CD4-positive, CD25-positive, alpha-beta regulatory T cell (primary cell): ENCODE data around the gene RBM27. TPM values are rescaled to one million over a fixed set of nuclear protein-coding genes. Genes with fewer than 3 reads are reported as not detected.
"Not testable (repeated sequence)": the region's sequence is repeated elsewhere in the genome, so short reads cannot be mapped to it uniquely, and the experiment has no call there.

Experiments
- ATAC-seq, 2 donors: fragments of 150-1000 bp; cut with Tn5 transposase; one replicate each; pipeline ENCODE4 v1.10.0; 2021; ENCODE audit warnings: low read depth in 2 of 2, moderate number of reproducible peaks in 2 of 2, moderate library complexity in 1 of 2
- DNase-seq, 3 donors: peaks; one replicate each; pipeline versions ENCODE4 v3.0.0 to v3.0.0-alpha.2; 2012 to 2022; ENCODE audit warnings: mixed read lengths in 1 of 3
- H3K27ac ChIP-seq: one replicate; pipeline ENCODE4 v1.7.0; 2013; ENCODE audit warnings: mild to moderate bottlenecking, low read length; ENCODE audit not compliant: insufficient read depth, poor library complexity, severe bottlenecking
- H3K27me3 ChIP-seq: one replicate; pipeline ENCODE4 v1.7.0; 2013; ENCODE audit warnings: low read length; ENCODE audit not compliant: control insufficient read depth, insufficient read depth
- H3K36me3 ChIP-seq: one replicate; pipeline ENCODE4 v1.7.0; 2013; ENCODE audit warnings: mild to moderate bottlenecking, low read length, moderate library complexity; ENCODE audit not compliant: control insufficient read depth, insufficient read depth
- H3K4me1 ChIP-seq: 2 replicates; pipeline ENCODE4 v1.7.0; 2013; ENCODE audit warnings: mild to moderate bottlenecking, low read length; ENCODE audit not compliant: insufficient read depth, control insufficient read depth, poor library complexity, severe bottlenecking
- H3K4me3 ChIP-seq: one replicate; pipeline ENCODE4 v1.7.0; 2013; ENCODE audit warnings: low read depth, mild to moderate bottlenecking, low read length, moderate library complexity
- H3K9me3 ChIP-seq, 2 experiments: 1 replicate in 1 of 2; 2 replicates in 1 of 2; pipeline ENCODE4 v1.7.0; 2013; ENCODE audit warnings: low read length in 2 of 2, mild to moderate bottlenecking in 1 of 2, moderate library complexity in 1 of 2; ENCODE audit not compliant: control insufficient read depth in 2 of 2
- H3K27ac Mint-ChIP-seq, 3 donors: one replicate each; pipeline ENCODE4 v1.8.0; 2020 to 2022; ENCODE audit warnings: mild to moderate bottlenecking in 3 of 3, mixed read lengths in 3 of 3, moderate library complexity in 2 of 3
- H3K27me3 Mint-ChIP-seq: one replicate; pipeline ENCODE4 v1.8.0; 2022; ENCODE audit warnings: mild to moderate bottlenecking, mixed read lengths
- H3K36me3 Mint-ChIP-seq: one replicate; pipeline ENCODE4 v1.8.0; 2020; ENCODE audit warnings: mixed read lengths
- H3K4me1 Mint-ChIP-seq, 4 donors: one replicate each; pipeline ENCODE4 v1.8.0; 2020 to 2022; ENCODE audit warnings: mixed read lengths in 4 of 4, mild to moderate bottlenecking in 1 of 4
- H3K4me3 Mint-ChIP-seq, 4 donors: one replicate each; pipeline ENCODE4 v1.8.0; 2020 to 2022; ENCODE audit warnings: mild to moderate bottlenecking in 4 of 4, mixed read lengths in 4 of 4, moderate library complexity in 3 of 4
- H3K9me3 Mint-ChIP-seq, 7 donors: one replicate each; pipeline ENCODE4 v1.8.0; 2020 to 2022; ENCODE audit warnings: mixed read lengths in 7 of 7, mild to moderate bottlenecking in 3 of 7, moderate library complexity in 2 of 7
- polyA plus RNA-seq, 4 donors: library from polyadenylated mRNA; unstranded; fragments of 300-500 nt; fragmentation: Illumina TruSeq; gene quantifications; one replicate each; pipeline ENCODE4 v1.2.3, GENCODE V29; 2021
- total RNA-seq: library from RNA; stranded (reverse); gene quantifications from one replicate; pipeline ENCODE4 v1.2.3, GENCODE V29; 2022

The RBM27 gene
- total and polyA plus RNA-seq, 5 donors from 2014 or later: 5.8 to 34.8 (median 6.7) TPM

DNA sequence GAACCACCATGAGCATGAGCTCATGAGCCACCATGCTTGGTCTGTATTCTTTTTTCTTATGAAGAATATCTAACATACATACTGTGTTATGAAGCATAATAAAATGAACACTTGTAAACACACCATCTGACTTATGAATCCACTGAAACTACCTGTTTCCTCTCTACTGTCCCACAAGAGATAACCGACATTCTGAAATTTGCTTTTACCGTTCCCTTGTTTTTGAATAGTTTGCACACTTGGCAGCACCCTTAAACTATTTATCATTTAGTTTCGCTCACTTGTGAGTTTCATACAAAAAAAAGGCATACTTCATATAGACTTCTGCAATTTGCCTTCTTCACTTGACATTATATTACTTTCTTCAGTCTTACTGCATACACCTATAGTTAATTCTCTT, 29.8 kb upstream of the RBM27 start:
- H3K27ac ChIP-seq: peak overlapping the region; percentile 6
- no peaks in the 10 kb centered on the region for H3K27me3 ChIP-seq
- peaks cover 11 to 26% (median 19%) of the 10 kb centered on the region in 4 donors for H3K4me1 Mint-ChIP-seq
- peaks cover 0 to 1% (median 0%) of the 10 kb centered on the region in 7 donors for H3K9me3 Mint-ChIP-seq
- H3K4me3 ChIP-seq: peak overlapping the region; percentile 46
- peaks cover 17% of the 10 kb centered on the region for H3K4me1 ChIP-seq
- H3K36me3 Mint-ChIP-seq: peaks cover 26% of the 10 kb centered on the region
- H3K9me3 ChIP-seq: no peaks in the 10 kb centered on the region
- H3K27ac Mint-ChIP-seq: peak overlapping the region; percentile 33 to 67 (median 57)
- DNase-seq (peak in 1 of 3 donors; percentile 63), ATAC-seq (peak; percentile 16 to 48)
- peaks cover 37% of the 10 kb centered on the region for H3K36me3 ChIP-seq
- H3K27me3 Mint-ChIP-seq: no peaks in the 10 kb centered on the region
- H3K4me3 Mint-ChIP-seq: peak overlapping the region; percentile 2 to 69 (median 55)

DNA sequence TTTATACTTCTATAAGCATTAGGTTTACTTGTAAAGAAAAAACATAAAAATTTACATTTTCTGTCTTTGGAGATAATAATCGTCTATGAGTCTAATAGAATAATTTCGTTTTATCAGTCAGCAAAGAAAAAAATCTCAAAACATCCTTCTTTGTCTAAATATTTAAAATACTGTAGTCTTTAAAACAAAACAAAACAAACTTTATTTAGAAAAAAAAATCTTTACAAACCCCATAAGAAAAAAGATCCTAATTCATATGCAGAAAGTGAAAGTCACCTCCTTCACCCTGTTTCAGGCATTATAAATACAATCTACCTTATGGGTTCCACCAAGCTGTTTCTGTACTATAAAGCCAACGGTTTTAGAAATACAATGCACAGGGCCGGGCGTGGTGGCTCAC, 26.6 kb upstream of the RBM27 start:
- H3K9me3 Mint-ChIP-seq: peaks cover 0 to 1% (median 0%) of the 10 kb centered on the region in 7 donors

GRCh38 chr5:146179696-146180095, 23.7 kb upstream of the RBM27 start:
- Mint-ChIP-seq H3K4me1 (peaks cover 10 to 42% (median 25%) of the 10 kb centered on the region in 4 donors), H3K27ac (no peak overlapping the region), H3K36me3 (peaks cover 3% of the 10 kb centered on the region), H3K4me3 (peak overlapping the region in 3 of 4 donors; percentile 43 to 66 (median 58)), H3K9me3 (peaks cover 0 to 1% (median 0%) of the 10 kb centered on the region in 7 donors), H3K27me3 (no peaks in the 10 kb centered on the region)
- ATAC-seq (no peak), DNase-seq (no peak)
- H3K9me3 ChIP-seq: no peaks in the 10 kb centered on the region
- no peak overlapping the region for H3K27ac ChIP-seq
- no peaks in the 10 kb centered on the region for H3K27me3 ChIP-seq
- H3K4me1 ChIP-seq: peaks cover 26% of the 10 kb centered on the region
- H3K36me3 ChIP-seq: peaks cover 5% of the 10 kb centered on the region
- H3K4me3 ChIP-seq: no peak overlapping the region

More for the DNA sequence above, 26.6 kb upstream of the RBM27 start:
- H3K4me3 ChIP-seq: no peak overlapping the region
- H3K4me1 ChIP-seq: peaks cover 34% of the 10 kb centered on the region
- no peak for DNase-seq
- no peaks in the 10 kb centered on the region for H3K9me3 ChIP-seq
- Mint-ChIP-seq H3K4me1 (peaks cover 13 to 46% (median 30%) of the 10 kb centered on the region in 4 donors), H3K27ac (no peak overlapping the region), H3K4me3 (no peak overlapping the region), H3K36me3 (peaks cover 11% of the 10 kb centered on the region), H3K27me3 (no peaks in the 10 kb centered on the region)
- H3K27ac ChIP-seq: no peak overlapping the region
- ATAC-seq: no peak
- no peaks in the 10 kb centered on the region for H3K27me3 ChIP-seq
- H3K36me3 ChIP-seq: peaks cover 14% of the 10 kb centered on the region

GRCh38 chr5:146183403-146183802, 20.0 kb upstream of the RBM27 start:
- H3K36me3 ChIP-seq, ATAC-seq, H3K9me3 ChIP-seq, H3K36me3 Mint-ChIP-seq, H3K27me3 ChIP-seq, H3K9me3 Mint-ChIP-seq, H3K27me3 Mint-ChIP-seq, DNase-seq: not testable (repeated sequence)
- peaks cover 26% of the 10 kb centered on the region for H3K4me1 ChIP-seq
- Mint-ChIP-seq H3K4me1 (peaks cover 9 to 35% (median 22%) of the 10 kb centered on the region in 4 donors), H3K4me3 (peak overlapping the region; percentile 85 to 97 (median 95)), H3K27ac (peak overlapping the region in 1 of 3 donors; percentile 98)
- peak overlapping the region; percentile 97 for H3K4me3 ChIP-seq
- peak overlapping the region; percentile 83 for H3K27ac ChIP-seq

DNA sequence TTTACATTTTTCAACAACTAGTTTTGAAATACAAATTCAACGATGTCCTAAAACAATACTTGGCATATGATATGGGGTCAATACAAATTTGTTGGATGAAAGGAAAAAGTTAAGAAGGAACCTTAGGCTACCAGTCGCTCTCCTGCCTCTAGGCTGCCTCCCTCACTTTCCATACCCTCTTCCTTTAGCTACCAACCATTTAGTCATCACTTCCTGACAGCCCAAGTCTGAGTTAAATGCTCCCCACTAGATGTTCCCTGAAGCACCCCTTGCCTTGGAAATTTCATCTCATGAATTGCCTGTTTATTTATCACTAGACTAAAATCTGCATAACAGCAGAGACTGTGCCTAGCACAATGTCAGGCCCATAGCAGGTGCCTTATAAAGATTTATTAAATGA, 18.2 kb upstream of the RBM27 start:
- DNase-seq (no peak), ATAC-seq (no peak)
- no peaks in the 10 kb centered on the region for H3K36me3 ChIP-seq
- no peaks in the 10 kb centered on the region for H3K9me3 Mint-ChIP-seq
- H3K9me3 ChIP-seq: no peaks in the 10 kb centered on the region
- H3K4me3 ChIP-seq: no peak overlapping the region
- peak overlapping the region in 3 of 4 donors; percentile 48 to 90 (median 83) for H3K4me3 Mint-ChIP-seq
- no peaks in the 10 kb centered on the region for H3K36me3 Mint-ChIP-seq
- H3K4me1 ChIP-seq: peaks cover 22% of the 10 kb centered on the region
- no peaks in the 10 kb centered on the region for H3K27me3 ChIP-seq
- H3K27me3 Mint-ChIP-seq: peaks cover 9% of the 10 kb centered on the region
- peaks cover 2 to 27% (median 14%) of the 10 kb centered on the region in 4 donors for H3K4me1 Mint-ChIP-seq
- H3K27ac ChIP-seq: no peak overlapping the region
- H3K27ac Mint-ChIP-seq: peak overlapping the region in 2 of 3 donors; percentile 2 to 55

GRCh38 chr5:146188358-146188757, 15.0 kb upstream of the RBM27 start:
- peak overlapping the region in 1 of 4 donors; percentile 25 for H3K4me3 Mint-ChIP-seq
- H3K4me1 Mint-ChIP-seq: peaks cover 0 to 5% (median 0%) of the 10 kb centered on the region in 4 donors
- peaks cover 24% of the 10 kb centered on the region for H3K27me3 Mint-ChIP-seq
- H3K9me3 Mint-ChIP-seq: peaks cover 0 to 2% (median 0%) of the 10 kb centered on the region in 7 donors
- no peak overlapping the region for H3K27ac Mint-ChIP-seq
- no peaks in the 10 kb centered on the region for H3K27me3 ChIP-seq
- H3K36me3 ChIP-seq: no peaks in the 10 kb centered on the region
- H3K9me3 ChIP-seq: no peaks in the 10 kb centered on the region
- H3K4me3 ChIP-seq: no peak overlapping the region
- no peak for ATAC-seq
- no peaks in the 10 kb centered on the region for H3K4me1 ChIP-seq
- H3K27ac ChIP-seq: no peak overlapping the region
- no peaks in the 10 kb centered on the region for H3K36me3 Mint-ChIP-seq
- no peak for DNase-seq

DNA sequence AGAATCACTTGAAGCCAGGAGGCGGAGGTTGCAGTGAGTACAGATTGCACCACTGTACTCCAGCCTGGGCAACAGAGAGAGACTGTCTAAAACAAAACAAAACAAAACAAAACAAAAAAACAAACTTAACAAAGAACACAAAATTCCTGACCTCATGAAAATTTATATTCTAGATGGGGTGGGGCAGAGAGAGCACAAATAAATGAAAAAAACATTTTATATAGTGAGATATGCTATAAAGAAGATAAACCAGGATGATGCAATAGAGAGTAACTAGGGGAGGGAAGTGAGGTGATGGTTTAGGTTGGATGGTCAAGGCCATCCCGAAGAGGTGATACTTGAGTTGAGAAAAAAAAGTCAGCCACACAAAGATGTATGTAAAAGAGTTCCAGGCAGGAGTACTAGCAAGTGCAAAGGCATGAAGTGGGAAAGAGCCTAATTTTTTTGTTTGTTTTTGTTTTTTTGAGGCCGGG, 10.8 kb upstream of the RBM27 start:
- ATAC-seq: no peak
- Histone ChIP-seq H3K4me3 (no peak overlapping the region), H3K9me3 (no peaks in the 10 kb centered on the region), H3K4me1 (no peaks in the 10 kb centered on the region), H3K27ac (no peak overlapping the region), H3K27me3 (no peaks in the 10 kb centered on the region), H3K36me3 (no peaks in the 10 kb centered on the region)
- Mint-ChIP-seq H3K27me3 (peaks cover 36% of the 10 kb centered on the region), H3K36me3 (no peaks in the 10 kb centered on the region), H3K9me3 (peaks cover 0 to 4% (median 0%) of the 10 kb centered on the region in 7 donors), H3K4me3 (no peak overlapping the region), H3K4me1 (no peaks in the 10 kb centered on the region), H3K27ac (no peak overlapping the region)
- no peak for DNase-seq

GRCh38 chr5:146193285-146193684, 10.1 kb upstream of the RBM27 start:
- Mint-ChIP-seq H3K27me3 (peaks cover 37% of the 10 kb centered on the region), H3K4me3 (no peak overlapping the region), H3K9me3 (peaks cover 0 to 4% (median 0%) of the 10 kb centered on the region in 7 donors), H3K36me3 (no peaks in the 10 kb centered on the region), H3K27ac (no peak overlapping the region), H3K4me1 (no peaks in the 10 kb centered on the region)
- H3K9me3 ChIP-seq: no peaks in the 10 kb centered on the region
- ATAC-seq (no peak), DNase-seq (no peak)
- no peak overlapping the region for H3K4me3 ChIP-seq
- H3K4me1 ChIP-seq: no peaks in the 10 kb centered on the region
- no peaks in the 10 kb centered on the region for H3K27me3 ChIP-seq
- H3K27ac ChIP-seq: no peak overlapping the region
- H3K36me3 ChIP-seq: no peaks in the 10 kb centered on the region
